A172 (cell line): Measurements from ENCODE around the gene TMEM69. TPM values are rescaled to one million over a fixed set of nuclear protein-coding genes. Genes with fewer than 3 reads are reported as not detected.
"Not testable (repeated sequence)": the region's sequence is repeated elsewhere in the genome, so short reads cannot be mapped to it uniquely, and the experiment has no call there.

Experiments
- DNase-seq: peaks from one replicate; pipeline ENCODE4 v3.0.0-alpha.2; 2015; ENCODE audit warnings: low spot score
- total RNA-seq: library from RNA; depleted of rRNA; stranded (reverse); fragments of >200 nt; shearing (Covaris generic); gene quantifications from 2 replicates; pipeline ENCODE4 v1.2.3, GENCODE V29; 2014; rRNA removed

TMEM69 gene
- total RNA-seq, 1 experiment from 2014 or later = 44.8 TPM

GRCh38 chr1:45730780-45731319 is 42.9 kb downstream of the TMEM69 start:
- no peak for DNase-seq

- no peak for DNase-seq
Observed at GRCh38 chr1:45739137-45739536, 51.2 kb downstream of the TMEM69 start.

- not testable (repeated sequence) for DNase-seq
Observed at GRCh38 chr1:45739641-45740156, 51.7 kb downstream of the TMEM69 start.

Other genes starting within 250 kb of the TMEM69 start
- 0.52 and 0.84 TPM in 2 replicates for gene TESK2, start 197.0 kb upstream of the TMEM69 start, total RNA-seq
- 1.3 and 2.8 TPM in 2 replicates for gene CCDC163, start 188.1 kb upstream of the TMEM69 start, total RNA-seq
- gene MMACHC, start 187.9 kb upstream of the TMEM69 start, total RNA-seq = 2.8 and 4.7 TPM in 2 replicates
- gene PRDX1, start 166.3 kb upstream of the TMEM69 start, total RNA-seq = 1,113 and 1,123 TPM in 2 replicates
- gene AKR1A1, start 137.4 kb upstream of the TMEM69 start, total RNA-seq = 86.0 and 99.4 TPM in 2 replicates
- 135 and 136 TPM in 2 replicates for gene NASP, start 104.1 kb upstream of the TMEM69 start, total RNA-seq
- 0.26 and 0.38 TPM in 2 replicates for gene CCDC17, start 64.1 kb upstream of the TMEM69 start, total RNA-seq
- gene GPBP1L1, start 1.6 kb upstream of the TMEM69 start, total RNA-seq = 64.5 and 103 TPM in 2 replicates
- gene IPP, start 62.5 kb downstream of the TMEM69 start, total RNA-seq = 9.7 and 11.4 TPM in 2 replicates
- 18.4 and 19.5 TPM in 2 replicates for gene MAST2, start 115.4 kb downstream of the TMEM69 start, total RNA-seq